Measurements from ENCODE around the gene CPVL. TPM values are rescaled to one million over a fixed set of nuclear protein-coding genes. Genes with fewer than 3 reads are reported as not detected.

The CPVL gene
- total RNA-seq, 3 donors from 2014 or later (not counting 1 experiment from before 2014, with no cell fraction given) = 4.9 to 11.6 (median 9.8) TPM

- no peak overlapping the region for H3K27ac ChIP-seq (ENCODE audit: low read length)
These were observed 1.5 kb upstream of the CPVL start for GRCh38 chr7:29147821-29148220.

DNA sequence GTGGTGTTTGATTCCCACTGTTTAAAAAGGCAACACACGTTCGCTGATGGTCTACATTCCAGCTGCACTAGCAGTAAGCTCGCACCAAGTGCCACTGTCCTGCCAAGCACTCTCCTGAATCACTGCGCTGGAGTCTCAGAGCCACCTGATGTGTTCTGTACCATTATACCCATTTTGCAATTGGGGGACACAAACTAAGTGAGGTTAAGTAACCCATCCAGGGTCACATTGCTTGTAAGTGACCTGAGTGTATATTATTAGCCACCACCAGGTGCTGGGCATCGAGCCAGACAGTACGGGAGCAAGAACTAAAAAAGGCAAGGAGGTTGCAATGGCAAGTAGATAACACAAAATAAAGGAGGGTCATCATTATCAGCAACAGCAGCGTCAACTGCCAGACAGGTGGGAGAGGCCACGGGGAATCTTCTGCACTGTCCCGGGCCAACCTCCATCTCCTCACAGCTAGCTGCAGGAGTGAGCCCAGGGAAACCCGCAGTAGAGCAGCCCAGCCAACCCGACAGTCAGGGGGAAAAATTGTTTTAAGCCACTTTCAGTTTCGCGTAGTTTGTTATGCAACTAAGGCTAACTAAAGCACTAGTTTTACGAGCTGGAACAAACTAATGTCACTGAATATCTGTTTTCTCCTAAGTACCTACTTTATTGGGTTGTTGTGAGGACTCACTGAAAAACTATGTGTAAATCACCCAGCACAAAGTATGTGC is 712 bp upstream of the CPVL start:
- Histone ChIP-seq H3K27me3 (ENCODE audit: control insufficient read depth, insufficient read depth, low read length) (peaks cover 29% of the 10 kb centered on the region), H3K4me1 (ENCODE audit: control insufficient read depth, insufficient read depth, low read length) (peaks cover 9% of the 10 kb centered on the region), H3K27ac (ENCODE audit: low read length) (no peak overlapping the region), H3K36me3 (ENCODE audit: control insufficient read depth, insufficient read depth, low read length) (no peaks in the 10 kb centered on the region), H3K9me3 (ENCODE audit: control insufficient read depth, insufficient read depth, low read length) (no peaks in the 10 kb centered on the region), H3K4me3 (ENCODE audit: low read length) (no peak overlapping the region)
- no peak overlapping the region for H3K27ac Mint-ChIP-seq
- no peak for TF ChIP-seq CTCF (IDR thresholded peaks at IDR 0.05)
- peaks cover 42 to 73% of the 10 kb centered on the region in 2 donors for H3K27me3 Mint-ChIP-seq (ENCODE audit: low read depth in 2 of 2)
- 71% methylated on average over 14 of the region's 14 CpGs for WGBS (ENCODE audit: insufficient coverage)
- DNase-seq (no peak), ATAC-seq (no peak)
- H3K4me3 Mint-ChIP-seq = no peak overlapping the region
- H3K9me3 Mint-ChIP-seq = no peaks in the 10 kb centered on the region
- intact Hi-C loops (cut with micrococcal nuclease) = no loop called here
- H3K36me3 Mint-ChIP-seq = no peaks in the 10 kb centered on the region
- peaks cover 0 to 7% of the 10 kb centered on the region in 2 donors for H3K4me1 Mint-ChIP-seq

More at GRCh38 chr7:29147821-29148220, 1.5 kb upstream of the CPVL start:
- TF ChIP-seq CTCF (IDR thresholded peaks at IDR 0.05) = no peak
- Mint-ChIP-seq H3K36me3 (no peaks in the 10 kb centered on the region), H3K27me3 (ENCODE audit: low read depth in 2 of 2) (peaks cover 37 to 65% of the 10 kb centered on the region in 2 donors), H3K4me3 (no peak overlapping the region), H3K9me3 (no peaks in the 10 kb centered on the region), H3K4me1 (peaks cover 0 to 7% of the 10 kb centered on the region in 2 donors), H3K27ac (no peak overlapping the region)
- intact Hi-C loops (cut with micrococcal nuclease) = no loop called here
- no peaks in the 10 kb centered on the region for H3K9me3 ChIP-seq (ENCODE audit: control insufficient read depth, insufficient read depth, low read length)
- DNase-seq (no peak), ATAC-seq (no peak)
- H3K4me1 ChIP-seq (ENCODE audit: control insufficient read depth, insufficient read depth, low read length) = peaks cover 9% of the 10 kb centered on the region
- H3K4me3 ChIP-seq (ENCODE audit: low read length) = no peak overlapping the region
- peaks cover 28% of the 10 kb centered on the region for H3K27me3 ChIP-seq (ENCODE audit: control insufficient read depth, insufficient read depth, low read length)
- 81% methylated on average over 3 of the region's 4 CpGs for WGBS (ENCODE audit: insufficient coverage)
- no peaks in the 10 kb centered on the region for H3K36me3 ChIP-seq (ENCODE audit: control insufficient read depth, insufficient read depth, low read length)

- intact Hi-C loops (cut with micrococcal nuclease) = no loop called here
- DNase-seq = no peak
- H3K27ac ChIP-seq (ENCODE audit: low read length) = no peak overlapping the region
- H3K36me3 ChIP-seq (ENCODE audit: control insufficient read depth, insufficient read depth, low read length) = no peaks in the 10 kb centered on the region
- no peaks in the 10 kb centered on the region for H3K36me3 Mint-ChIP-seq
- no peak for TF ChIP-seq CTCF (IDR thresholded peaks at IDR 0.05)
- H3K27ac Mint-ChIP-seq = no peak overlapping the region
- 15% methylated on average over 6 of the region's 8 CpGs for whole genome bisulfite sequencing (ENCODE audit: insufficient coverage)
- no peaks in the 10 kb centered on the region for H3K9me3 Mint-ChIP-seq
- ATAC-seq = no peak
- peaks cover 9% of the 10 kb centered on the region for H3K4me1 ChIP-seq (ENCODE audit: control insufficient read depth, insufficient read depth, low read length)
- no peak overlapping the region for H3K4me3 Mint-ChIP-seq
- no peaks in the 10 kb centered on the region for H3K9me3 ChIP-seq (ENCODE audit: control insufficient read depth, insufficient read depth, low read length)
- peaks cover 47 to 77% of the 10 kb centered on the region in 2 donors for H3K27me3 Mint-ChIP-seq (ENCODE audit: low read depth in 2 of 2)
- H3K4me3 ChIP-seq (ENCODE audit: low read length) = peak overlapping the region; percentile 1
- peaks cover 0 to 7% of the 10 kb centered on the region in 2 donors for H3K4me1 Mint-ChIP-seq
- peaks cover 29% of the 10 kb centered on the region for H3K27me3 ChIP-seq (ENCODE audit: control insufficient read depth, insufficient read depth, low read length)
These were observed 732 bp downstream of the CPVL start for GRCh38 chr7:29145553-29146056.

Measured in natural killer cell (primary cell).